ENCODE results near the gene UROS.

The UROS gene
- 25.5 to 29.7 (median 27.6) reads per million in 4 experiments for total RNA-seq

DNA sequence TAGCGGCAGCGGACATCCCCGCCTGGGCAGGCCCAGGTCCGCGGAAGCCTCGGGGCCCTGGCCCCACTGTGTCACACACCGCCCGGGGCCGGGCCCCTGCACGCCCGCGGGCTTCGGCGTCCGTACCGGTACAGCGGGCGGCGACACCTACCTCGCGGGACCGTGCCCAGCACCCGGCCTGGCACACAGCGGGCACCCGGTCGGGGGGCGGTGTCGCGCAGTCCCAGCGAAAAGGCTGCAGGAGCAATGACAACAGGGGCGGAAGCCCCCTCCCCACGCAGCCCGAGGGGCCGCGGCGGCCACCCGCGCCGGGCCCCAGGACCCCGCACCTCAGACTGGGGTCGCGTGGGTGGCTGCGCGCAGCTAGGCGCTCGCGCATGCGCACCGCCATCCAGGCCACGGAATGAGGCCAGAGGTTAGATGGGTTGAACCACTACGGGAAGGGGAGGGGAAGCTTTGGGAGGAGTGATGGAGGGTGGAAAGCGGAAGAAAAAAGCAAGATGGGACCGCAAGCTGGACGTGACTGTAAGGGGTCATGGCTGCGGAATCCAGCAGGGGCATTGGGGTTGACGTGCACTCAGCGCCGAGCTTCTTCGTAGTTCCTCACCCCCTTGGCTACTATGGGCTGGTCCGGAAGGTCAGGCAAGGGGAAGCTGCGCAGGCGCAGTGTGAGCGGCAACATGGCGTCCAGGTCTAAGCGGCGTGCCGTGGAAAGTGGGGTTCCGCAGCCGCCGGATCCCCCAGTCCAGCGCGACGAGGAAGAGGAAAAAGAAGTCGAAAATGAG, at the start of gene UROS, which contains the start of gene BCCIP:
Gene UROS (minus strand): TSS at position 381 of the 785 bp plus-strand sequence. CDS start 6,759 bp downstream, outside the sequence.
Gene BCCIP (plus strand): TSS at position 669 of the 785 bp plus-strand sequence. CDS start 12 bp downstream, at position 681.
- peak; percentile 88 for DNase-seq

DNA sequence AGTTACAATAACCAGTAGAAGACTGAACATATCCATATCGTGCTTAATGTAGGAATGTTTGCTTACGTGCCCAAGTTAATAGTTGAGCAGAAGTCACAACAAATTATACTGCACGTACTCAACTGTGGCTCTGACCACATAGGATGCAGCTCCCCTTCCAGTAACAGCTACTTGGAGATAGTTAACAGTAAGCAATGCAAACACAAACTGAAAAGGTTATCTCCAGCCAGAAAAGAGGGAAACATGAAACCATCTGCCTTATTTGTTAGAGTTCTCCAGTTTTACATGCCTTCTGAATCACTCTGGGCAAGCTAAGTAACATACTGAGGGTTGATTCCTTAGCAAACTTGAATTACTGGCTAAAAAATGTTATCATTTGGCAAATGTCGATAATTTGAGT, 48.3 kb upstream of the UROS start:
- no peak for DNase-seq

DNA sequence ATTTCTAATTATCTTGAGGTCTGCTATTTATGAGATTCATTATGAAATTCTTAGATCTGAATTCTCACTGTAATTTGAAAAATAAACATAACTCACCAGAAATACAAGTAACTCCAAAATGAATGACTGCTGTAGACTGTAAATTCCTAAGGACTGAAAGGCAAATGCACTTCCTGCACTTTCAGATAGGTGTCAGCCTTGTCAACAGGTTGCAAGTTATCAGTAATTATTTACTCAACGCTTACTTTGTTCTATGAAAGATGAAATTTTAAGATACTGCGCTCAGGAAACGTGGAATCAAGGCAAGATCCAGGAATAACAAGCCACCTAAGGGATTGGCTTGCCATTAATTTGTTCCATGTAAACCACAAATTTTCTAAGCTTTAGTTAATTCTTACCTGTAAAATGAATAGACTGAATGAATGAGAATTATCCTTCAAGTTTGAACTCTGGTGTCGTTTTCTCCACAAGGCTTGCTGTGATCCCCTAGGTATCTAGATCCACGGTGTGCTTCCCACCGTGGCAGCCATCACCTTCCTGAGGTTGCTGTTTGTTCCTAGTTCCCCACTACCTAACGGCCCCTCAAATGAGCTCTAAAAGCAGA, 45.4 kb upstream of the UROS start:
- DNase-seq = no peak

DNA sequence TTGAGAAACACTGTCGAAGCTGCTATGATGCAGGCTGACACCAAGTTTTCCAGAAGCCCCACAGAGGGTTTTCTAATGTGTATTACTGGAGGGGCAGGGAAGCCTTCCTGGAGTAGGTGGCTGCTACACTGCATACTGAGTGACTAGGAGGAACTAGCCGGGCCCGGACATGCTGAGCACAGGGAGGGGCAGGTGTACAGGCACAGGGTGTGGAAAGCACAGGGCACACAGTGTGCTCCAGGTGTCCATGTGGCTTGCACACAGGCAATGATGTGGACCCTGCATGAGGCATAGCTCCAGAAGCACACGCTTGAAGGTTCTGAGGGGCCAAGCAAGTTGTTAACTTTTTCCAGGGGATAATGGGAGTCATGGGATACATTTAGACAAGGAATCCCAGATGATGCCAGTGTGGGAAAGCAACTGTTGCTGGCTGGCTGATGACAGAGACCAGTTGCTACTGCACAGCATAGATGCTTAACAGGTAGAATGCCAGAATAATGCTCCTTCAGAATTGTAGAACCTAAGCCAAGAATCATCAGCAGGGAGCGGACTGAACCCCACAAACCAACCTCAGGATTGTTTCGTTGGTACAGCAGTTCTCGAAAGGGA, 43.5 kb upstream of the UROS start:
- DNase-seq = no peak

DNA sequence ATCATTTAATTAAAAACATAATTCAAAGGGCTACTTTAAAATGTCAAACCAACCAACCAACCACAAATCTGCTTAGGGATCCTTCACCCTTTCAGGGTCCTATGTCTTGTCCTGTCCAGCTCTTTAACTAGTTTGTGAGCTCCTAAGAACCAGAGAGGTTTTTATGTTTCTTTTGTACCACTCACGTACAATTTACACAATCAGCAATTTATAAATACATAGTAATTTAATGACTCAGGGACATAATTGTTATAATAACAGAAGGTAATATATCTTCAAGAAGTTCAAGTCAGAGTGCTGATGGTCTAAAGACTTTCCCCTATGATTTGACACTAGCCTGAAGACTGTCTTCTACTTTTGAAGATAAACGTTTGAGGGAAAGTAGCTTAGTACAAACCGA, 42.1 kb upstream of the UROS start:
- DNase-seq = no peak

DNA sequence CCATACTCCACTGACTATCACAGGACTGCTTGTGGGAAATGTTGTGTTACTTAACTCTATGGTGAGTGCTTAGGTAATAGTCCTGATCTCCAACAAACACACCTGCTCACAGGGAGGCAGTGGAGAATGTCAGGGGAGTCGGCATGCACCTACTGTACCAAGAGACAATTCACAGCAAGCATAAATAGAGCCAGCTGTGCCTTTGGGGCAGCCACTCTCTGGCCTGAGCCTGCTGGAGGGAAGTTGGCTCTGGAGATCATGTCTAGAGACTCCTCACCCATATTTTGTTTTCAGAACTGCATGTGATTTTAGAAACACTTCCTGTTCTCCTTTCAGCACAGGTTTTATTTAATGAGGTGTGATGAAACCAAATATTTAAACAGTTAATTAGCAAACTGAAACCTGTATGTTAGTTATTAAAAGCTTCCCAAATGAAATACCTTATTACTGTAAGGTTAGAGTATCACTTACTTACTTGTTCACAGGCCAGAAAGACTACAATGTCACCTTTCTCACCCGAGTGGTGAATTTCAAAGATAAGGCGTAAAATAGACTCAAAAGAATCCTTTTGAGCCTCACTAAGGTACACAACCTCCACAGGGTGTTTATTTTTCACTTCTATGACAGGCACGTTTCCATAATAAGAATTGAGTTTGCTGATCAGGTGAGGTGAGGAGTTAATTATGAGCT, 36.2 kb upstream of the UROS start:
- DNase-seq = no peak

DNA sequence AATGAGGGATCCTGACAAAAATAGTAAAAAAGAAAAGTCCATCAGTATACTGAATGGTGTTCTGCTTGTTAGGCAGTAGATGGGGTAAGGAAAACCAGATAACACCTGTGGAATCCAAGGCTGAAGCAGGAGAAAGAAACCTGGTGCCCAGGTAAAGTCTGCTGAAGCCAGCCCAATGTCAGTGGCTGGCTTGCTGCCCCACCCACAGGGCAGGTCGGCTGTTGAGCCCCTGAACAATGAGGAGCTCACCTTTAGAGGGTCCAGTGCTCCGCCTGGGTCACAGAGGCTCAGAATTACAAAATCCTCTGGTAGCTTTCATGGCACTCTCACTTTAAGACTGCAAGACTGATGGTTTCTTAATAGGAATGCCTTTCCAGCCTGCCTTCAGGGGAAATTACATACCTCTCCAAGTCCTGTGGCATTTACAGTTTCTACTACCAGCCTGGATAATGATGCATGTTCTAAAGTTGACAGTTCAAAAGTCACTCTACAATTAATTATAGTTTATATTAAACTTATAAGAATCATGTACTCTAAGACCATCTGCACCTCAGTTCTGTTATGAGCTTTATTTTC, 34.2 kb upstream of the UROS start:
- no peak for DNase-seq

DNA sequence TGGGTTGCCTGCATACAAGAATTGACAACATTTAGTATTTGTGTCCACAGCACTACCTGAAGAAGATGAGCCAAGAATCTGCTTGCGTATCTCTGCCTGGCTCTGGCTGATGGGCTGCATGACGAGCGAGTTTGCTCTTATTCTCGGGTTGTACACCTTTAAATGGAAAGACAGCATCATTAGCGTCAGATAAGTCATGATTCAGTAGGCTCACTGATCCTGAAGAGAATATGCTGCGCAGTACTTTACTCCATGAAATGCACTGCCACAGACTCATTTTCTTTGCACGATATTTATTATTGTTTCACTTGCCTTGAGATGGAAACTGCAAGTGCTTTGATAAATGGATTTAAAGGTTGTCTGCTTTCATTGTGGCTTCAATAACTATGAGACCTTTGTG, 29.4 kb upstream of the UROS start:
- no peak for DNase-seq

DNA sequence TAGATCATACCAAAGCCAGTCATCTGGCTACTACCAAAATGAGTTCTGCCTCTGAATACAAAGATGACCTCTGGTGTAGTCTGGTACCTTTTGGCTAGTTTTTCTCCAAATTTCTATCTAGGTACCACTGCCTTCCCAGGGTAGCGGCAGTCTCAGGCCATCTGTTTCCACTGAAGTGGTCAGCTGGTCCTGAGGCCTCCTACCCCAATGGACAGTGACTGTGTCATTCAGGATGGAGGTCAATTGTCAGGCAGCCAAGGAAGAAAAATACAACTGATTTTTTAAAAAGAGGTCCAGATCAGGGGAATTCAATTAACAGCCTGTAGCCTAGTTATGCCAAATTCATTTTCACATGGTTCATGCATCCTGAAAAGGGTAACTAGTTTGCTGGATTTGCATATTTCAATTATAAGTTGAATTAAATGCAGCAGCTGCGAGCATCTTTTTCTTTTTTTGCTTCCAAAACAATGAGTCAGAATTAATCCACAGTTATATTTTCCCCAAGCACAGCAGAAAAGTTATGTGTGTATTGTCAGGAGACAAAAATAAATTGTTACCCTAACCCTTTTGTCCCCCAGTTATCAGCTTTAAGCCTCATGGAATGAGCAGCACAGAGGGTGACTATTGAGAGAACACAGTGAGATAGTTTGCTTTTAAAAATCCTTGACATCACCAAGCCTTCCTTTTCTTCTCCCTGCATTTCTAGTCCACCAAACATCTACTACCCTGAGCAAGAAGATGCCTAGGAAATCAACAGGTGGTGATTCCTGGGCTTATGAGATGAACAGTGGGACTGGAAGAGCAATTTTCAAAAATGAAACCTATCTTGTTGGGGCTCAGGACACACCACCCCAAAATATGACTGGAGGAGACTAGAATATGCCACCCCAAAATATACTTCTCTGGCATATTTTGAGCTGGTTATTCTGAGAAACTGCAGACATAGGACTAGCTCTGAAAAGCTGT, 28.0 kb upstream of the UROS start:
- no peak for DNase-seq

DNA sequence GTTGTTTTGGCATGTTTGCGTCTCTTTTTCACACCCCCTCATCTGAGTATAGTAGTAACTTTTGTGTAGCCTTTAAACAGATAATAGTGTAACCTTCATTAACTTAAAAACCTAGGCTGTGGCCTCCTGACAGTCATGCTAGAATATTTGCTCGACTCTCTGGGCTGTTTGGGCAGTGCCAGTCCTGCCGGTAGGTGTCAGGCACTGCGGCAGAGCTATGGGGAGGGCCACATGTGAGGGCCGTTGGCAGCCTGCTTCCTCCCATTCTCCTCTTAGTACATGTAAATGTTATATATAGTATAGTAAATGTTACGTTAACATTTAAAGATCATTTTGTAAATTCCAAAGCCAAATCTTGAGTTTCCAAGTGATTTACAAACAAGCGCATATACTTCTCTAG, 26.4 kb upstream of the UROS start:
- no peak for DNase-seq

DNA sequence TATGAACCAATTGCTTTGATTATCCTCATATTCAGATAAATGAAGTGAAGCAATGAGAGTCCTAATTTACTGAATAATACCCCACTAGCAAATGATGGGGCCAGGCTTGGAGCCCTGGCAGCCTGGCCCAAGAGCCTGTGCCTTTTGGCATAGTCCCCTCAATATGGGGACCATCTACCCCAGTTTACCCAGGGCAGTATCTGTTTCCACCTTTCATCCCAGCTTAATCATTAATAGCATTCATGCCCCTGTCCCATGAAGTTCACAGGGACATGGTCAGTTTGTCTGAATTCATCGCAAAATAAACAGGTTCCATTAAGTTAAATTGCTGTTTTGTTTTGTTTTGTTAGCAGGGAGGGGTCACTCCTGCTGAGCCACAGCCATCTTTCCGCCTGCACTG, 25.8 kb upstream of the UROS start:
- DNase-seq = no peak

DNA sequence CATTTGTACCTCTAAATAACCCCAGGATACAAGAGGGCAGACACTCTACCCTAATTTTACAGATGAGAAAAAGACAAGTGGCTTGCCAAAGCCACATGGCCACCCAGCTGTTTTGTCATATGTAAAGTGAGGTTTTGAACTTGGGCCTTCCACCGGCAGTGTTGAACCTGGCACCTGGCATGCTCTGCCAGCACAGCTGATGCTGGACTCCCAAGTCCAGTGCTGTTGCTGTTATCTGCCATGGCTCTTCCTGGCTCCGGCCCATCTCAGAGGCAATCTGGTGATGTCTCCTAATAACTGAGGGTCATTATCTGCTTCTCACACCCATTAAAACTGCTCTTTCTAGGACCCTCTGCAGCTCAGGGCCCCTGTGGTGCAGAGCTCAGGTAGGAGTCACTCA, 25.3 kb upstream of the UROS start:
- DNase-seq = no peak

DNA sequence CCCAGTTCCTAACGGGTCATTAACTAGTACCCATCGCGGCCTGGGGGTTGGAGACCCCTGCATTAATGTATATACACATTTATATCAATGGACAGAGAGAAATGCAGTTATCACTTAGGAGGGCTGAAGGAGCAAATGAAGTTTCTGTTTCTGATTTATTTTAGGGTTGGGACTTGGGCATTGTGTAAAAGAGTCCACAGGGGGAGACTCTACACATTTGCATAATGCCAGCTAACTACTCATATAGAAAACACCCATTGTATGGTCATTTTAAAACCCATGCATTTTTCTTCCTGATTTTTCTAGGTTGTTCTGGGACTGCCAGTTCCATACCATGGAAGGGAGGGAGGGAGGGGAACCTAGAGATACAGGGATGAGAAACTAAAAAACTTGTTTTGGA, 23.8 kb upstream of the UROS start:
- DNase-seq = no peak

DNA sequence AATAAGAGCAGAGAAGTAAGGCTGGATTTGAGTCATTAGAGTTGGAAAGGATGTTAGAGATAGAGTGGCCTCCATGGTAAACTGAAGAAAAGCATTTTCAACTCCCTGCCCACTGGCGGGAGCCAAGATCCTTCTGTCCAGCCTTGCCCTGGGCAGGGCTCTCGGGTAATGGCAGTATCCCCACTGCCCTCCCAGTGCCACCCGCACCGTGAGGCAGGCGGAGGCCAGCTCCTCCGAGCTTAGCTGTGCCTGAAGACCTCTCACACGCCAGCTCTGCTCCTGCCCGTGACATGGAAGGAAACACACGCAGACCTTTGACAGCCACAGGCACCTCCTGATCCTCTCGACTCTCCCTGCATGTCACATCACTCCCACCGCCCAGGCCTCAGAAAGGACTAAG, 22.6 kb upstream of the UROS start:
- DNase-seq = no peak

DNA sequence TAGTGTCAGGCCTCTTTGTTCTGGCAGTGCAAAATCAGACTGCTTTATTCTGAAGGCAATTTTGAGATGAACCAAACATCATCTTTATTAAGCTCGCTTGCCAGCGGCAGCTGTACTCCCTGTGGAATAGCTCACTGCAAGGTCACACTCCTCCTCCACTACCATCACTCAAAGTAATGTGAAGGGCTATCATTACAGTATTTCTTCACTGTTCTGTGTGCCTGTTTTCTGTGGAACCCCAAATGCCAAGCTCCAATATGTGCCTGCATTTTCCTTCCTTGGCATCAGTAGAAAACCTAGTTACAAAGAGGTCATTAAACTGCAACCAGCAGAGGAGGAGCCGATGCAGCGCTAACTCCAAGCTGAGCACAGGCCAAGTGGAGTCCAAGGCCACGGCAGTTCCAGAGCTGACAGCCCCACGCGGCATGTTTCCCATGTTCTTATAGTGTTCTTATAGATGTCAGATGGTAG, 21.7 kb upstream of the UROS start:
- DNase-seq = no peak

DNA sequence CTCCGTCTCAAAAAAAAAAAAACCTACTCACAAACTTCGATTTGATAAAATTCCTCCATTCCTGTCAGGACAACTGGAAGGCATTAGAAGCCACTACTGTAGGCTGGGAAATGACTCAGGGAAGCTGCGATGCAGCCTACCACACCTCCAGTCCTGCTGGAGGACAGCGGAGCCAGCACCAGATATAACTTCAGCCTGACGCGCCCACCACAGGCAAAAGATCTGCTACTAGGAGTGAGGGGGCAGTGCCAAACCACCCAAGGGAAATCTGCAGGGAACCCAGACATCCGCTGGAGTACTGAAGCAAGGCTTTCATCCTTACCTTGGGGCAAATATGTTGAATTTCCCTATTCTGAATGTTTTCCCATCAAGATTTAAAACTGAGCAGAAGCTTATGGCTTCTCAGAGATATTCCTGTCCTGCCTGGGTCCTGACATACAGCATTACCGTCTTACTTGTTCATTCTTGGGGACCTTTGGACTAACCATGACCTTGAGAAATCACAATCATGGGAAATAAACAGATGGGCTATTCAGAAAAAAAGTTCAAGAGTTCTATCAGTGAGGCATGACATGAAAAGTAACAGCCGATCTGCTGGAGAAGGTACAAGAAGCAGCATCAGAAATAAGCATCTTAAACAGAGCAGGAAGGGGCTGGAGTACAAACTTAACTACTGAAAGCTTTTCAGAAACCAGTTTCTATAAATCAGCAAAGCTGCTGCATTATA, 20.7 kb upstream of the UROS start:
- DNase-seq = no peak

DNA sequence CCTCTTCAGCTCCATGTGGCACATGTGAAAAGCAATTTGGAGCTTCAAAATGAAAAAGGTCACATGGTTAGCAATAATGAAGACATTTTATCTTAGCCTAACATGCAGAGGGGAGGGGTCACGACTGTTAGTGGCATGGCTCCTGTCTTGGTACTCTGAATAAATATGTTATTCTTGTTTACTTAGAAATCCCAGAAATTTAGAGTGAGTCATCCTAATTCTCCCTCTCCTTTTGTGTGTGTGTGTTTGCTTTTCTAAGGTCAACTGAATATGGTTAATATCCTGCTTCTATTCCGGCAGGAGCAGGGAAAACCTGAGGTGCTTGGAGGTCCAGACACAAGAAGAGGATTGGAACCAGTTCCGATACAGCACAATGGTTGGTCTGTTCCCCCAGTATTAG, 17.9 kb upstream of the UROS start:
- no peak for DNase-seq

DNA sequence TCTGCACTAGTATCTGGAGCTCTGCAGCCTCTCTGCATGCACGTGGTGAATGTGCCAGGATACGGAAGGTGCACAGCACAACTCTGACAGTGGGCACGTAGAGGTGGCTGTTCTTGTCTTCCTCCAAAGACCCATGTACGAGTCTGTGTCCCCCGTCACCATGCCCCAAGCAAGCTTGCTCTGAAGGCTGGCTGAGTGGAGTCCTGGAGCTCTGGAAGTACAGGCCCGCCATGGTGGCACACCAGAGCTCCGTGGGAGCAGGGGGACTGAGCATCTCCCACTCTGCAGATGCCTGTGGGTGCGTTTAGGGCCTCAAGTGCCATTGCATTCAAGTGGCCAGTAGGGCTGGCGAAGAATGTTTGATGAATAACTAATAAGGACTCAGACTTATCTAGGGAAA, 17.3 kb upstream of the UROS start:
- no peak for DNase-seq

DNA sequence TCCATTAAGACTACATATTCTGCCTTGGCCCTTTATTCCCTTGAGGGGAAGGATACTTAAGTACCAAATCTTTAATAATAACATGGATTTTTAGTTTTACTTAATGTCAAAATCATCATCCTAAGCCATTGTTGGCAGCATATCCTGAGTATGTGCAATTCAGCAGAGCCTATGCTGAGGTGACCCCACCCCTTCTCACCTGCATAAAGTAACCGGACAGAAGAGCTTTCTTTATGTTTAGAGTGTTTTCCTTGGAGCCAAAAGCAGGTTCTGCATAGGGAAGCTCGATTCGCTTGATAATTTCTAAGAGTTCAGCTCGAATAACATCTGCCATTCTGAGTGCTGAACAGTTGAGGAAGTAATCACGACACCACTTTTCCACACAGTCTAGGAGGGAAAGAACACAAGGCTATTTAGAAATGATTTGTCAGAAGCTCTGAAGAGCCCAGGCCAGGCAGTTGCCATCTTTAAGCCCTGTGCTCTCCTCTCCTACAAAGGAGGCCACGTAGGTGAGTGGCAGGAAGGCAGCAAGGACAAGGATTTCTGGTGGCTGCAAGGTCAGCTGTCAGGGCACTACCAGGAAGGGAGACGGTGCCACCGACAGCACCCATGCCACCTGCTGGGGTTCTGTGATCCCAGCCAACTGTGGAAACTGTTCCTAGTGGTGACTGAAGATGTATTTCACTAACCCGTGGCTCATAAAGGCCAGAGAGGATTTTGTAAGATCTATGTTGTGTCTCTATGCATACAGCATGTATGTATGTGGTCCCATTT, 15.9 kb upstream of the UROS start:
- DNase-seq = no peak

DNA sequence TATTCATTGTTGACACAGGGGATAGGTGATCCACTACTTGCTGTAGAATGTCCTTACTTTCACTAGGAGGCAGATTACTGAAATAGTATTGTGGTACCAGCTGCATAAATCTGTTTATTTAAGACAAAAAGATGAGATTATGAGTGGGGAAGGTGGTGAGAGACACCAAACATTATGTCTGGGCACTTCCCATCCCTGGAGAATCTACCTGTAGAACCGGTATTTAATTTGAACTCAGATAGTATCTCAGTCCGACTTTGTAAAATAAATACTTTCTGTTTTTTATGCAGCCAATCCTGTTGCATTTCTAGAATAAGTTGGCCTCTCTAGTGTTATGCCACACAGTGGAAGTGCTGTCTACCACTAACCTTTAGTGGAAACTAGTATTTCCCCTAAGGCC, 13.7 kb upstream of the UROS start:
- no peak for DNase-seq

All from effector CD8-positive, alpha-beta T cell (primary cell).